GM18909 (cell line): ENCODE data around the gene DTX1.

Experiments used
- ATAC-seq: cut with Tn5 transposase; IDR thresholded peaks from one replicate; pipeline ENCODE4 v1.9.1; 2021; ENCODE audit warnings: mild to moderate bottlenecking; ENCODE audit not compliant: unreplicated experiment, poor library complexity

Gene DTX1

GRCh38 chr12:113054948-113055486, 1.5 kb upstream of the DTX1 start:
- ATAC-seq, result no peak

GRCh38 chr12:113055594-113056380, 743 bp upstream of the DTX1 start:
- ATAC-seq, result no peak

- no peak for ATAC-seq
Measured at GRCh38 chr12:113056381-113056630, 224 bp upstream of the DTX1 start.

- ATAC-seq, result no peak
Measured at GRCh38 chr12:113057565-113058485, 1.3 kb downstream of the DTX1 start.

GRCh38 chr12:113058553-113058952, 2.0 kb downstream of the DTX1 start:
- ATAC-seq, result no peak

- ATAC-seq, result no peak
Measured at GRCh38 chr12:113059071-113059595, 2.6 kb downstream of the DTX1 start.

- no peak for ATAC-seq
Measured at GRCh38 chr12:113060336-113060960, 3.9 kb downstream of the DTX1 start.

GRCh38 chr12:113061061-113061694, 4.6 kb downstream of the DTX1 start:
- no peak for ATAC-seq

GRCh38 chr12:113062502-113063395, 6.2 kb downstream of the DTX1 start:
- no peak for ATAC-seq

- no peak for ATAC-seq
Measured at GRCh38 chr12:113063396-113064350, 7.1 kb downstream of the DTX1 start.

GRCh38 chr12:113064395-113065125, 8.0 kb downstream of the DTX1 start:
- no peak for ATAC-seq

GRCh38 chr12:113065126-113066007, 8.8 kb downstream of the DTX1 start:
- ATAC-seq, result no peak

- ATAC-seq, result no peak
Measured at GRCh38 chr12:113066813-113067400, 10.4 kb downstream of the DTX1 start.

GRCh38 chr12:113067987-113068935, 11.7 kb downstream of the DTX1 start:
- ATAC-seq, result no peak

GRCh38 chr12:113069149-113069548, 12.6 kb downstream of the DTX1 start:
- no peak for ATAC-seq
